Measurements from ENCODE around the gene NEURL1B.

Gene NEURL1B

DNA sequence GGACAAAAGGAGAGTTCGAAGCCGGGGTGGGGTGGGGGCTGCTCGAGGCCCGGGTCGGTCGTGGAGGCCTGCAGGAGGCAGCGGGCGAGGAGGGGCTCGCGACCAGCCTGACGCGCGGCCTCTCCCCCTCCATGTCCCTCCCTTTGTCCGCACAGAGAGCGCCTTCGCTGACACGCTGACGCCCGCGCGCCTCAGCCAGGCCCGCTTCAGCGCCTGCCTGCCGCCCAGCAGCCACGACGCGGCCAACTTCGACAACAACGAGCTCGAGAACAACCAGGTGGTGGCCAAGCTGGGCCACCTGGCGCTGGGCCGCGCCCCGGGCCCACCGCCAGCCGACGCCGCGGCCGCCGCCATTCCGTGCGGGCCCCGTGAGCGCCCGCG lies 42.2 kb downstream of the NEURL1B start:
- H3K36me3 ChIP-seq (ENCODE audit: insufficient read depth, low read length): no peaks in the 10 kb centered on the region
- peaks cover 29% of the 10 kb centered on the region for H3K27me3 ChIP-seq (ENCODE audit: insufficient read depth, low read length)
- peak overlapping the region; percentile 45 for H3K4me3 ChIP-seq (ENCODE audit: low read length)
- H3K4me1 ChIP-seq (ENCODE audit: insufficient read depth, low read length): no peaks in the 10 kb centered on the region
- peak overlapping the region; percentile 58 for H3K9ac ChIP-seq (ENCODE audit: low read depth, low read length)
- H3K27ac ChIP-seq (ENCODE audit: low read depth, low read length): no peak overlapping the region
- no peaks in the 10 kb centered on the region for H3K9me3 ChIP-seq (ENCODE audit: insufficient read depth, low read depth, low read length)
- 35% methylated on average over 47 of the region's 47 CpGs for WGBS

DNA sequence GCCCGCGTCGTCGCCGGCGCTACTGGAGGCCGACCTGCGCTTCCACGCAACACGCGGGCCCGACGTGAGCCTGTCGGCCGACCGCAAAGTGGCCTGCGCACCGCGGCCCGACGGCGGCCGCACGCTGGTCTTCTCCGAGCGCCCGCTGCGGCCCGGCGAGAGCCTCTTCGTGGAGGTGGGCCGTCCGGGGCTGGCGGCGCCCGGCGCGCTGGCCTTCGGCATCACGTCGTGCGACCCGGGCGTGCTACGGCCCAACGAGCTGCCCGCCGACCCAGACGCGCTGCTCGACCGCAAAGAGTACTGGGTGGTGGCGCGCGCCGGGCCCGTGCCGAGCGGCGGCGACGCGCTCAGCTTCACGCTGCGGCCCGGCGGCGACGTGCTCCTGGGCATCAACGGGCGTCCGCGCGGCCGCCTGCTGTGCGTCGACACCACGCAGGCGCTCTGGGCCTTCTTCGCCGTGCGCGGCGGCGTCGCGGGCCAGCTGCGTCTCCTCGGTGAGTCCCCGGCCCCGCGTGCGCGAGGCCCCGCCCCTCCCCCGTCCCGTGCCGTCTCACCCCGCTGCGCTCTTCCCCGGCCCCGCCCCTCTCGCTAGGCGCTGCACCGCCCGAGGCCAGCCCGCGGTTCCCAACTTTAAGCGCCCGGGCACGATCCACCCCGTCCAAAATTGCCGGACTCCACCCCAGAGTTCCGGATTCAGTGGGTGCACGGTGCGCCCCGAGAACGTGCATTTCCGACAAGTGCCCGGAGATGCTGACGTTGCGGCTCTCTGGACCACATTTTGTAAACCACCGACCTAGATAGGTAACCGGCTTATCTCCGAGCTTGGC lies 42.8 kb downstream of the NEURL1B start:
- WGBS: 16% methylated on average over 125 of the region's 125 CpGs
- H3K4me1 ChIP-seq (ENCODE audit: insufficient read depth, low read length): no peaks in the 10 kb centered on the region

DNA sequence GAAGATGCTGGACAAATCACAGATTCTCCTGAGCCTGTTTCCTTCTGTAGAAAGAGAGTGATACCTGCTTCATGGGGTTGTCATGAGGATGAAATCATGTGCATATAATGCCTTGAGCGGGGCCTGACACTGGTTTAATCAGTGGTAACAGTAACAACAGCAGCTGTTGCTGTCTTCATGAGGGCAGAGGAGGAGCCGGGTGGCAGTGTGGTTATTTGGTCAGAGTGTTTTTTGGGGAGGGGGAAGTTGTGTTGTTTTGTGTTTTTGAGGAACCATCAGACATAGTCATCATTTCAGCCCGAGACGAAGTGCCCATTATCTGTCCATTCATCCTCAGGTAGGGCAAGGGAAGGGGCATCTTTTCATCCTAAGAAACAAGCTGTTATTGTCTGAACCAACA lies 44.0 kb downstream of the NEURL1B start:
- H3K4me1 ChIP-seq (ENCODE audit: insufficient read depth, low read length): no peaks in the 10 kb centered on the region
- 97% methylated on average over 4 of the region's 4 CpGs for WGBS
- H3K36me3 ChIP-seq (ENCODE audit: insufficient read depth, low read length): no peaks in the 10 kb centered on the region
- peaks cover 29% of the 10 kb centered on the region for H3K27me3 ChIP-seq (ENCODE audit: insufficient read depth, low read length)
- H3K4me3 ChIP-seq (ENCODE audit: low read length): no peak overlapping the region
- H3K9ac ChIP-seq (ENCODE audit: low read depth, low read length): no peak overlapping the region
- no peak overlapping the region for H3K27ac ChIP-seq (ENCODE audit: low read depth, low read length)
- no peaks in the 10 kb centered on the region for H3K9me3 ChIP-seq (ENCODE audit: insufficient read depth, low read depth, low read length)

More for the DNA sequence above, 42.8 kb downstream of the NEURL1B start:
- peaks cover 29% of the 10 kb centered on the region for H3K27me3 ChIP-seq (ENCODE audit: insufficient read depth, low read length)
- no peaks in the 10 kb centered on the region for H3K36me3 ChIP-seq (ENCODE audit: insufficient read depth, low read length)
- H3K27ac ChIP-seq (ENCODE audit: low read depth, low read length): no peak overlapping the region
- H3K9ac ChIP-seq (ENCODE audit: low read depth, low read length): peak overlapping the region; percentile 58
- no peaks in the 10 kb centered on the region for H3K9me3 ChIP-seq (ENCODE audit: insufficient read depth, low read depth, low read length)
- H3K4me3 ChIP-seq (ENCODE audit: low read length): peak overlapping the region; percentile 45

DNA sequence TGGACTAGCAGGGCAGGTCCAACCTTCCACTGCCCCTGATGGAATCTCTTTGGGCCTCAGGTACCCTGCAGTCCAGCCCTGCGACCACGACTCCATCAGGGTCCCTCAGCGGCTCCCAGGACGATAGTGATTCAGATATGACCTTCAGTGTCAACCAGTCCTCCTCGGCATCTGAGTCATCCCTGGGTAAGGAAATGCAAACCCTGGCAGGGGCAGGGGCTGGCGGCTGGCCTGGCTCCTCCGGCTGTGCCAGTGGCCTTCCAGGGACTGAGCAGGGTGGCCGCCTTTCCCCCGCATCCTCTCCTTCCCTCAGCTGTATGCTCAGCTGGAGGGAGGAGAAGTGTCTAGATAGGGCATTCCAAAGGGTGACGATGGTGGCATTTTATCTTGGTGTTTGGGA lies 45.0 kb downstream of the NEURL1B start:
- Histone ChIP-seq H3K36me3 (ENCODE audit: insufficient read depth, low read length) (no peaks in the 10 kb centered on the region), H3K4me1 (ENCODE audit: insufficient read depth, low read length) (no peaks in the 10 kb centered on the region), H3K9ac (ENCODE audit: low read depth, low read length) (no peak overlapping the region), H3K9me3 (ENCODE audit: insufficient read depth, low read depth, low read length) (no peaks in the 10 kb centered on the region), H3K27me3 (ENCODE audit: insufficient read depth, low read length) (peaks cover 29% of the 10 kb centered on the region), H3K27ac (ENCODE audit: low read depth, low read length) (no peak overlapping the region), H3K4me3 (ENCODE audit: low read length) (no peak overlapping the region)
- WGBS: 94% methylated on average over 9 of the region's 10 CpGs

DNA sequence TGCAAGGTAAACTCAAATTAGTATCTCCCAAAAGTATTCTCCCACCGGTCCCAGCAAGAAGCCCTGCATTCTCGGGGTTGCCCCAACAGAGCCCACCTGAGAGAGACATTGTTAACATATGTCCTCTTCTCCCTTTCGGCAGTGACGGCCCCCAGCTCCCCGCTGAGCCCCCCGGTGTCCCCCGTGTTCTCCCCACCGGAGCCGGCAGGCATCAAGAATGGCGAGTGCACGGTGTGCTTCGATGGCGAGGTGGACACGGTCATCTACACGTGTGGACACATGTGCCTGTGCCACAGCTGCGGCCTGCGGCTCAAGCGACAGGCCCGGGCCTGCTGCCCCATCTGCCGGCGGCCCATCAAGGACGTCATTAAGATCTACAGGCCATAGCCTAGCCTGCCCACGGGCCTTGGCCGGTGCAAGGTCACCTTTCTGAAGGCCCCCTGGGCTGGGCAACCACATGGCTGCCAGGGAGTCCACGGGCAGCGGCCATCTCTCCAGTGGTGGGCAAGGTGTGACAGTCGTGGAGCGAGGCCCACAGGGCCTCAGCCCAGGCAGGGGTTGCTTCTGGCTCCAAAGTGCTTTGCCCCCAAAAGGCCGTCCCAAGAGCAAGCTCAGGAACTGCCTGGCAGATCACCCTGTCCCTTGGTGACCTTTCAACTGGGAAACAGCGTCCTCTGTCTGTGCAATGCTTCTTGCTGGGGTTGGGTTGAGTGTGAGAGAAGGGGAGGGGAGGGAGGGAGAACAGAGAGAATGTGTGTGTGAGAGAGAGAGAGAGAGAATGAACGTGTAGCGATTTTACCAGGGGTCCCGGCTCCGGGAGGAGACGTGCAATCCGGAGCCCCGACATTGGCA lies 45.7 kb downstream of the NEURL1B start:
- WGBS: 94% methylated on average over 37 of the region's 37 CpGs
- no peak overlapping the region for H3K9ac ChIP-seq (ENCODE audit: low read depth, low read length)
- no peak overlapping the region for H3K27ac ChIP-seq (ENCODE audit: low read depth, low read length)
- H3K36me3 ChIP-seq (ENCODE audit: insufficient read depth, low read length): no peaks in the 10 kb centered on the region
- H3K4me3 ChIP-seq (ENCODE audit: low read length): no peak overlapping the region
- H3K27me3 ChIP-seq (ENCODE audit: insufficient read depth, low read length): peaks cover 29% of the 10 kb centered on the region
- H3K4me1 ChIP-seq (ENCODE audit: insufficient read depth, low read length): no peaks in the 10 kb centered on the region
- no peaks in the 10 kb centered on the region for H3K9me3 ChIP-seq (ENCODE audit: insufficient read depth, low read depth, low read length)

DNA sequence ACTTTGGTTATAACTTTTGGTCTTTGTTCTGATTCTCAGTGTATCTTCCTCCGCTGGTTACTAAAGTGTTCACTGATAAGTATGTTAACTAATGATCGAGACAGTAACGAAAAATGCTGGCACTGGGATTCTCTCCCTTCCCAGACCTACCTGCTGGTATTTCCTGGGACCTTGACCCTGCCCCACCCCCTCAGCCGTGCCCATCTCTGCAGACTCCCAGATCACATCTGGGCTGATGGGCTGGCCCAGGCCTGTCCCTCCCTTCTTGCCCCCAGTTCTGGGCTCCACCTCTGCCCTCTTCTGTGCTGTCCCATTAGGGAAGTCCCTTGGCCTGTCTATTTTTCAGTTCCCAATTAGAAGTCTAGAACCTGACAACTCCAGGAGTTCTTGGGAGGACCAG lies 46.9 kb downstream of the NEURL1B start:
- no peak overlapping the region for H3K9ac ChIP-seq (ENCODE audit: low read depth, low read length)
- H3K4me3 ChIP-seq (ENCODE audit: low read length): no peak overlapping the region
- H3K27ac ChIP-seq (ENCODE audit: low read depth, low read length): no peak overlapping the region
- H3K4me1 ChIP-seq (ENCODE audit: insufficient read depth, low read length): no peaks in the 10 kb centered on the region
- H3K36me3 ChIP-seq (ENCODE audit: insufficient read depth, low read length): no peaks in the 10 kb centered on the region
- H3K9me3 ChIP-seq (ENCODE audit: insufficient read depth, low read depth, low read length): no peaks in the 10 kb centered on the region
- H3K27me3 ChIP-seq (ENCODE audit: insufficient read depth, low read length): peaks cover 24% of the 10 kb centered on the region
- WGBS: 84% methylated on average over 4 of the region's 4 CpGs

DNA sequence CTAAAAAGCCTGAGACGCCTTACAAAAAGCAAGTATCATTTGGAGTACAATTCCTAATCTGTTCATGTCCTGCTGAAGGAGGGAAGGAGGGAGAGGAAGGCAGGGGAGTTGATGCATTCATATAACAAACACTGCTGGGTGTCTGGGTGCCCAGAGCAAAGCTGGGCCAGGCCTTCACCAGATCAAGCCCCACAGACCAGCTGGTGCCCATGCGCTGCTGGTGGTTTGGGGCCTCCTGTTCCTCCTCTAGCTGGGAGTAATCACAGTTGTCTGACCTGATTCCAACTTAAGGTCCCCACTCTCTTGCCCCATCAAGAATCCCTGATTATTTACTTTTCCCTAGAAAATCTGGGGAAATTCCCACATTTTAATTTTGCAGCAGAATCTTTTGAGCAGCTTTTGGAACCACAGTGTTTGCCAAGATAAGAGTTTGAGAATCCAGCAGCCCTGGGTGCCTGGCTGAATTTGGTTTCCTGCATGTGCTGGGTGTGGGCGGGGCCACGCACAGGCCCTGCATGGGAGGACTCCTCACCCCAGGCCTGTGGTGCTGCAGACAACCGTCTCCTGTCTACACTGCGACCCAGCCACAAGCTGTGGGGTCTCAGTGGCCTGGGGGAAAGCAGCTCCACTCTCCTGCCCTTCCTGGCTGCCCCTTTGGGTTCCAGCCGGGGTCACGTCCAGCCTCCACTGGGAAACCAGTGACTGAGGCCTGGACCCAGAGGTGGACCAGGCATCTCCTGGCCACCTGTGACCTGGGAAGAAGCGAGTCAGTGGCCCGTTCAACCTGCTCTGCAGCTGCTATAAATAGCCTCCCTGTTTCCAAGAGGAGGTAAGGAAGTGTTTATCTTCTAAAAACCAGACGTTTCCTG lies 47.5 kb downstream of the NEURL1B start:
- Histone ChIP-seq H3K9ac (ENCODE audit: low read depth, low read length) (no peak overlapping the region), H3K4me3 (ENCODE audit: low read length) (no peak overlapping the region), H3K4me1 (ENCODE audit: insufficient read depth, low read length) (no peaks in the 10 kb centered on the region), H3K36me3 (ENCODE audit: insufficient read depth, low read length) (no peaks in the 10 kb centered on the region), H3K27me3 (ENCODE audit: insufficient read depth, low read length) (peaks cover 17% of the 10 kb centered on the region), H3K27ac (ENCODE audit: low read depth, low read length) (no peak overlapping the region), H3K9me3 (ENCODE audit: insufficient read depth, low read depth, low read length) (no peaks in the 10 kb centered on the region)
- WGBS: 86% methylated on average over 11 of the region's 11 CpGs

DNA sequence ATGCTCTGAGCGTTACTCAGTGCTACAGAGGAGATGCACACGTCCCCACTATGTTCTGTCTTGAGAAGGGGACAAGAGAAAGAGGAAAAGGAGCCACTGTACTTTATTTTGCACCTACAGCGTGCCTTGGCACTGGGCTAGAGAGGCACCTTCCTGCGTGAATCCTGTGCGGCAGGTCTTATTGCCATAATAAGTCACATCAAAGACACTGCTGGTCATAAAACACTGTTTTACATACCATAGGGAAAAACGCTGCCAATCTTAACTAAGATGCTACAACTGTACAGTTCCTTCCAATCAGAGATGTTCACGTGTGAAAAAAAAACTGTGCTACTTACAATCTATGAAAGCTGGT lies 48.1 kb downstream of the NEURL1B start:
- Histone ChIP-seq H3K4me1 (ENCODE audit: insufficient read depth, low read length) (no peaks in the 10 kb centered on the region), H3K9me3 (ENCODE audit: insufficient read depth, low read depth, low read length) (no peaks in the 10 kb centered on the region), H3K9ac (ENCODE audit: low read depth, low read length) (no peak overlapping the region), H3K4me3 (ENCODE audit: low read length) (no peak overlapping the region), H3K27ac (ENCODE audit: low read depth, low read length) (no peak overlapping the region), H3K36me3 (ENCODE audit: insufficient read depth, low read length) (no peaks in the 10 kb centered on the region), H3K27me3 (ENCODE audit: insufficient read depth, low read length) (peaks cover 13% of the 10 kb centered on the region)
- WGBS: 92% methylated on average over 7 of the region's 7 CpGs

DNA sequence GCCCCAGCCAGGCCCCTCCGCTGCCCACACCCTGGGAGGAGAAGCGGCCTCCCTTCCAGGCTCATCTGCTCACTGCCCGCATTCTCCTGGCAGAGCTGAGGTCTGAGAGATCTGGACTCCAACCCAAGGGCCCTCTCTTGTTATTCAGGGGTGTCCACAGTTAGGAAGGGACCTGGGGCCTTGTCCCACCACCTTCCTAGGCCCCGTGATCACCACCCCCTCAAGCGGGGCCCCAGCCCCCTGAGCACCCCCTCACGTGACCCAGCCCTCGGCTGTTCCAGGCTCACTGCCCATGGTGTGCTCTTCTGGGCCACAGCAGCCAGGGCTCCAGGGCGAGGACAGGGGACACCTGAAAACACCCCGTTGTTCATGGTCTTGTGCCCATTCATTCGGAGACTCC lies 48.7 kb downstream of the NEURL1B start:
- H3K4me1 ChIP-seq (ENCODE audit: insufficient read depth, low read length): no peaks in the 10 kb centered on the region
- 92% methylated on average over 10 of the region's 10 CpGs for WGBS
- peaks cover 7% of the 10 kb centered on the region for H3K27me3 ChIP-seq (ENCODE audit: insufficient read depth, low read length)
- H3K9me3 ChIP-seq (ENCODE audit: insufficient read depth, low read depth, low read length): no peaks in the 10 kb centered on the region
- H3K27ac ChIP-seq (ENCODE audit: low read depth, low read length): no peak overlapping the region
- H3K4me3 ChIP-seq (ENCODE audit: low read length): no peak overlapping the region
- H3K9ac ChIP-seq (ENCODE audit: low read depth, low read length): no peak overlapping the region
- H3K36me3 ChIP-seq (ENCODE audit: insufficient read depth, low read length): no peaks in the 10 kb centered on the region

DNA sequence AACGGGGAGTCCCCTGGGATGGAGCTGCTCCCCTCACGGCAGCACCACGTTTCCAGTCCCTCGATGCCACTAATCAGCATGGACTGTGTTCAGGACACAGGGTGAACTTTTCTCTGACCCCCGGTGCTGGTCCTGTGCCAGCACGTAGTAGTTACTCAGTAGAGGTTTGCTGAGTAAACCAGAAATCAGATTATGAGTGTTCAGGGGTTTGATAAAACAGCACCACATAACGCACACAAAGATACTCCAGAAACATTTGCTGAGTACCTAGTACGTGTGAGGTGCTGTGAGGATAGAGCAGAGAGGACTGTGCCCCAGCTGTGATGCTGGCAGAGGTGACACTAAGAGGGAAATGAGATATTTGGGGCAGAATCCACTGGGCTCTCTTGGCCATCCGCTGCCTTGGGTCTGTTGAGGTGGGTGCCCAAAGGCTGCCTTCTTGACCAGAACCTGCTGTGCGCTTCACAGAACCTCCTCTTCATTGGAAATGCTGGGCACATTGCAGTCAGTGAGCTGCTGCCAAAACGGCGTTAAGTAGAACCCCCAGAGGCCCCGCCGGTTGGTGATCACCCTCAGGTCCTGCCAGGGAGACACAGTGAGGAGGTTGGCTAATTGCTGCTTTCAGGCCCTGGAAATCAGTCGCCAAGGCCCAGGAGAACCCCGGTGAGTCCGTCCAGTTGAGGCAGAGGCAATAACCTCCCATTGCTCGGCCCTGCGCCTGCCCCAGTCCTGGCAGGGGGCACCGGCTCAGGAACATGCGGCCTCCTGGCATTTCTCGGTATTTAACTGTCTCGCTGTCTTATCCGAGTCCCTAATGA lies 49.4 kb downstream of the NEURL1B start:
- Histone ChIP-seq H3K27ac (ENCODE audit: low read depth, low read length) (no peak overlapping the region), H3K9me3 (ENCODE audit: insufficient read depth, low read depth, low read length) (no peaks in the 10 kb centered on the region), H3K36me3 (ENCODE audit: insufficient read depth, low read length) (no peaks in the 10 kb centered on the region), H3K9ac (ENCODE audit: low read depth, low read length) (no peak overlapping the region), H3K27me3 (ENCODE audit: insufficient read depth, low read length) (0 out of 2 replicates have a peak, but pooled peaks cover under 1% of the 10 kb centered on the region), H3K4me1 (ENCODE audit: insufficient read depth, low read length) (0 out of 2 replicates have a peak, but pooled peaks cover 3% of the 10 kb centered on the region), H3K4me3 (ENCODE audit: low read length) (no peak overlapping the region)
- WGBS: 93% methylated on average over 24 of the region's 24 CpGs

Measured in HUES64 (cell line).